ENCODE data around the gene DAD1.
"Not testable (repeated sequence)": the region's sequence is repeated elsewhere in the genome, so short reads cannot be mapped to it uniquely, and the experiment has no call there.

GRCh38 chr14:22587677-22588422 lies 1.2 kb downstream of the DAD1 start:
- TF ChIP-seq, protein P1, sequence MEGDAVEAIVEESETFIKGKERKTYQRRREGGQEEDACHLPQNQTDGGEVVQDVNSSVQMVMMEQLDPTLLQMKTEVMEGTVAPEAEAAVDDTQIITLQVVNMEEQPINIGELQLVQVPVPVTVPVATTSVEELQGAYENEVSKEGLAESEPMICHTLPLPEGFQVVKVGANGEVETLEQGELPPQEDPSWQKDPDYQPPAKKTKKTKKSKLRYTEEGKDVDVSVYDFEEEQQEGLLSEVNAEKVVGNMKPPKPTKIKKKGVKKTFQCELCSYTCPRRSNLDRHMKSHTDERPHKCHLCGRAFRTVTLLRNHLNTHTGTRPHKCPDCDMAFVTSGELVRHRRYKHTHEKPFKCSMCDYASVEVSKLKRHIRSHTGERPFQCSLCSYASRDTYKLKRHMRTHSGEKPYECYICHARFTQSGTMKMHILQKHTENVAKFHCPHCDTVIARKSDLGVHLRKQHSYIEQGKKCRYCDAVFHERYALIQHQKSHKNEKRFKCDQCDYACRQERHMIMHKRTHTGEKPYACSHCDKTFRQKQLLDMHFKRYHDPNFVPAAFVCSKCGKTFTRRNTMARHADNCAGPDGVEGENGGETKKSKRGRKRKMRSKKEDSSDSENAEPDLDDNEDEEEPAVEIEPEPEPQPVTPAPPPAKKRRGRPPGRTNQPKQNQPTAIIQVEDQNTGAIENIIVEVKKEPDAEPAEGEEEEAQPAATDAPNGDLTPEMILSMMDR (IDR thresholded peaks at IDR 0.05; ENCODE audit: low read depth, low read length): not testable (repeated sequence)
- not testable (repeated sequence) for TF ChIP-seq EZH2phosphoT487 (IDR thresholded peaks at IDR 0.05; ENCODE audit: low read depth)
